ENCODE data around the gene EVX2. TPM values are rescaled to one million over a fixed set of nuclear protein-coding genes. Genes with fewer than 3 reads are reported as not detected.
A peak's percentile ranks its signal among the peaks of the same experiment; 100 is the strongest.

EVX2 gene
- total RNA-seq, 1 experiment from 2014 or later = not detected

- no peaks in the 10 kb centered on the region for H3K4me1 ChIP-seq (replicated peaks; ENCODE audit: insufficient read depth)
- no peak overlapping the region for H3K4me3 ChIP-seq
- no peak overlapping the region for H2AFZ ChIP-seq
- CTCF ChIA-PET = no interaction called here
- H3K4me2 ChIP-seq = no peak overlapping the region
- intact Hi-C loops (cut with micrococcal nuclease; ENCODE audit: unreplicated experiment) = loop anchor here (2.0 kb wide), 3 partner anchors 123 to 1339 kb away; no protein-coding TSS in a partner anchor
- H3K9me2 ChIP-seq (ENCODE audit: insufficient read depth) = no peaks in the 10 kb centered on the region
- H3K27me3 ChIP-seq (ENCODE audit: insufficient read depth, low read depth) = peaks cover 76% of the 10 kb centered on the region
- H3K36me3 ChIP-seq (ENCODE audit: low read depth) = no peaks in the 10 kb centered on the region
- no peak for TF ChIP-seq CTCF (conservative IDR thresholded peaks at IDR 0.05)
- TF ChIP-seq EZH2 (IDR thresholded peaks at IDR 0.05; ENCODE audit: low read depth) = no peak
- no peak for DNase-seq
- BruUV-seq (replicated peaks) = no TSS peak
- POLR2A ChIA-PET (ENCODE audit: unreplicated experiment) = no interaction called here
- H3F3A ChIP-seq (ENCODE audit: insufficient read depth, low read depth) = no peaks in the 10 kb centered on the region
- H3K27ac ChIP-seq = no peak overlapping the region
- no peaks in the 10 kb centered on the region for H4K20me1 ChIP-seq (ENCODE audit: insufficient read depth)
- no peaks in the 10 kb centered on the region for H3K79me2 ChIP-seq (ENCODE audit: low read depth)
- H3K9me3 ChIP-seq (ENCODE audit: insufficient read depth, low read depth) = no peaks in the 10 kb centered on the region
These were observed 3.7 kb upstream of the EVX2 start for GRCh38 chr2:176087330-176088047.

DNA sequence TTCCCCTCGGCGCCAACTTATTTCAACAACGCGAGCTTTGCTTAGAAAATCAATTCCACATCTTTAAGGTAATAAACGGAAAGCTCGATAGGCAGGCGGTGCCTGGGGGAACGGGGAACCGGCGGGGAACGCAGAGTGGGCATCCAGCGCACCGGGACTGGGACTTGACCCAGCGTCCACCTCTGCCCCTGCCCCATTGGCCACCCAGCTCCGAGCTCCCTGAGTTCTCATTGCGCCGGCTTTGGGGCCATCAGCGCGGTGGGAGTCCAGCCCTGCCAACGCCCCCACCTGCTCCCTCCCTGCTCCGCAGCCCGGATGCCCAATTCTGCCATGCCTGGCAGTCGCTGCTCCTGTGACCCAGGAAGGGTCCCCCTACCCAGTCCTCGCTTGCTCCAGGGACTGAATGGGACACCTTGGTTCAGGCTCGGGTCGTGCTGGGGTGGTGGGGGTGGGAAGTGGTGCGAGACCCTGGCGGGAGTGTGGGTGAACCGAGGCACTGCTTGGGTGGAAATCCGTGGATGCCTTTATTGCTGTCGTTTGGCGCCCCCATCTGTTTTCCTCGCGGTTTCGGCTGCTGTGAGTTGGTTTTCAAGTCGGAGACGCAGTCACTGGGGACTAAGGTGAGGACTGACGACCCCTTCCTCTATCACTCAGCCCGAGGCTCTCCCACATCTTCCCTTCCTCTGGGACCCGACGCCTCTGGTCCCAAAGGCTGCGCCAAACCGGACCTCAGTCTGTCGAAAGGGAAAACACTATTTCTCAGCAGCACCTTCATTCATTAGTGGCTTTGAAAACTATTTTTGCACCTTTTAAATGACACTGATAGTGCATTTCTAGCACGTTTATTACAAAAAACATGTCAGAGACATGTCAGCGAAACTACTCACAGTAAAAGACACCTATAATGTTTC lies 2.4 kb upstream of the EVX2 start:
- TF ChIP-seq EZH2 (IDR thresholded peaks at IDR 0.05; ENCODE audit: low read depth) (no peak), CTCF (conservative IDR thresholded peaks at IDR 0.05) (peak; percentile 62)
- Histone ChIP-seq H4K20me1 (ENCODE audit: insufficient read depth) (no peaks in the 10 kb centered on the region), H3F3A (ENCODE audit: insufficient read depth, low read depth) (no peaks in the 10 kb centered on the region), H3K4me1 (replicated peaks; ENCODE audit: insufficient read depth) (no peaks in the 10 kb centered on the region), H3K9me3 (ENCODE audit: insufficient read depth, low read depth) (no peaks in the 10 kb centered on the region; the same call in 1 of the 2 replicates), H3K4me2 (no peak overlapping the region), H3K36me3 (ENCODE audit: low read depth) (no peaks in the 10 kb centered on the region), H3K9me2 (ENCODE audit: insufficient read depth) (no peaks in the 10 kb centered on the region), H3K27ac (no peak overlapping the region), H2AFZ (no peak overlapping the region), H3K79me2 (ENCODE audit: low read depth) (no peaks in the 10 kb centered on the region), H3K27me3 (ENCODE audit: insufficient read depth, low read depth) (peaks cover 65% of the 10 kb centered on the region), H3K4me3 (no peak overlapping the region)
- CTCF ChIA-PET = interaction anchor here (0.6 to 0.7 kb wide), 2 partner anchors 672 to 1080 kb away, joined by 3 to 4 read pairs; no protein-coding TSS in a partner anchor
- peak in 1 of 2 experiments; percentile 30 for DNase-seq
- POLR2A ChIA-PET (ENCODE audit: unreplicated experiment) = no interaction called here
- no TSS peak for BruUV-seq (replicated peaks)
- intact Hi-C loops (cut with micrococcal nuclease; ENCODE audit: unreplicated experiment) = loop anchor here (1.0 to 2.0 kb wide), 5 partner anchors 121 to 1337 kb away; no protein-coding TSS in a partner anchor

DNA sequence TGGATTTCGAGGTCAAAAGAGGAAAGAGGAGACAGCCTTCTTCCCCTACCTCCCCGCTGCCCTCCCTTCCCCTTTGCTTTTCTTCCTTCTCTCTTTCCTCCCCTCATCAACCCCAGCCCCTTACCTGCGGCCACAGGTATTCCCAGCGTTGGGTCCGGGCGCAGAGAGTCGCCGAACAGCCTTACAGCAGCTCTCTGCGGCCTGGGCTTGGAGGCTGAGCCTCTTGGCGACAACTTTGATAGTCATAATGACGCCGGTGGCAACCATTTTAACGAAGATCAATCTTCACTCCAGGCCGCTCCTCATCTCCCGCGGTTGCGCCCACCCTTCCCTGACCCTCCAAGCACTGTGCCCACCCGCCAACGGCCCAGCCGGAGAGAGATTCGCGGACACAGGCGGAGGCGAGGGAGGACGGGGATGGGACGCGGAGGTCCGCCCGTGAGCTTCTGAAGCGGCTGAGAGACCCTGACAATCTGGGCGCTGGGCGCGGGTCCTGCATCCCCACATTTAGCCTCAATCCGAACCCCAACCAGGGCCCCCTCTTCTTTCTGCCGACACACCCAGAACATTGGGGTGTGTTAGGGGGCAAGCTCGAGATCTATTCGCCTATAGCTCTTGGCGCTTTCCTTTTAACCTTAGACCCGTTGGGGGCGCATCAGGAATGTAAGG lies 1.5 kb upstream of the EVX2 start:
- TF ChIP-seq EZH2 (IDR thresholded peaks at IDR 0.05; ENCODE audit: low read depth) (no peak), CTCF (conservative IDR thresholded peaks at IDR 0.05) (no peak)
- intact Hi-C loops (cut with micrococcal nuclease; ENCODE audit: unreplicated experiment) = no loop called here
- no peak overlapping the region for H3K4me3 ChIP-seq
- H4K20me1 ChIP-seq (ENCODE audit: insufficient read depth) = no peaks in the 10 kb centered on the region
- H3K9me3 ChIP-seq (ENCODE audit: insufficient read depth, low read depth) = no peaks in the 10 kb centered on the region; the same call in 1 of the 2 replicates
- no peaks in the 10 kb centered on the region for H3K9me2 ChIP-seq (ENCODE audit: insufficient read depth)
- no peaks in the 10 kb centered on the region for H3K79me2 ChIP-seq (ENCODE audit: low read depth)
- no peaks in the 10 kb centered on the region for H3K4me1 ChIP-seq (replicated peaks; ENCODE audit: insufficient read depth)
- H3K27ac ChIP-seq = no peak overlapping the region
- ChIA-PET POLR2A (ENCODE audit: unreplicated experiment) (no interaction called here), CTCF (interaction anchor here (0.6 to 0.7 kb wide), 2 partner anchors 673 to 1079 kb away, joined by 3 to 4 read pairs; no protein-coding TSS in a partner anchor)
- H3K4me2 ChIP-seq = no peak overlapping the region
- no TSS peak for BruUV-seq (replicated peaks)
- no peak overlapping the region for H2AFZ ChIP-seq
- DNase-seq = no peak
- H3K27me3 ChIP-seq (ENCODE audit: insufficient read depth, low read depth) = peaks cover 57% of the 10 kb centered on the region
- no peaks in the 10 kb centered on the region for H3K36me3 ChIP-seq (ENCODE audit: low read depth)
- no peaks in the 10 kb centered on the region for H3F3A ChIP-seq (ENCODE audit: insufficient read depth, low read depth)
